NCI-H2029 treated with DMSO at 0.1 percent for 48 hours (cell line): ENCODE data around the gene MAD2L1BP.

Source experiments
- DNase-seq: peaks from one replicate; lab custom pipeline; 2025; lab: John Stamatoyannopoulos, UW

Gene MAD2L1BP

DNA sequence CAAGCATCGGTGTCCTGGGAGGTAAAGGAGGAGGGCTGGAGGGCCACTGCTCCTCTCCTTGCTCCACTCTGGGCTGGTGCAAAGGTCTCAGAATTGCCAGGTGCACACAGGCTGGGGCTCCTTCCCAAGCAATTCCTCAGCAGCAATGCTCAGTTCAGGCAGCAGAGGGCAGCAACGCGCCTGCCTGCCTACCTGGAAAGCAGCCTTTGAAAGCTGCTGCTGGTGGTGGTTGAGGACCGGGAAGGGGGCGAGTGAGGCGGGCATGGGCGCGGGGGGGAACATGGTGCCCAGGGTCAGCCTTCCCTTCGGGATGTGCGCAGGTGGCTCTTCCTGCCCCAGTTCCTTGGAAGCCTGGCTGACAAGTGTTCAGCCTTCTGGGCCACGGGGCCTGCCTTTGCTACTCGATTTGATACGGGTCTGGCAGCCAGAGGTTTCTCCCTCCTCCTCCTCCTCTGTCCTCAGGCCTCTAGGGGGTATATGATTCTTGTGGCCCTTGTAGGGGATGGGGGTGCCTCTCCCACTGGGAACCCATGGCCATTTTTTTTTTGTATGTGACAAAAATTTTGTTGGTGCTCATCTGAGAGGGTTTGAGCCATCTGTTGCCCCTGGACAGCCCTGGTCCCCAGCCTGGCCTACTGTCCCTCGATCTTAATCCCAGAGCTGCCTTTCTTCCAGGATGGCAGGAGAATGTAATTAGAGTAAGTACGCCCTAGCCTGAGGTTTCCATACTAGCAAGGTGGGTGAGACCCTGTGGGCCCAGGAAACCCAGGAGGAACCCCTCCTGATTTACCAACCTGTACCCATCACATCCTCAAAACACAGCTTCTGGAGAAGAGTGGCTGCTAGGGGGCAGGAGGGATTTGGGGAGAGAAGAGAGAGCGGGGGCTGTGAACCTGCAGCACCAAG, 31.9 kb downstream of the MAD2L1BP start:
- peak; percentile 36 for DNase-seq

DNA sequence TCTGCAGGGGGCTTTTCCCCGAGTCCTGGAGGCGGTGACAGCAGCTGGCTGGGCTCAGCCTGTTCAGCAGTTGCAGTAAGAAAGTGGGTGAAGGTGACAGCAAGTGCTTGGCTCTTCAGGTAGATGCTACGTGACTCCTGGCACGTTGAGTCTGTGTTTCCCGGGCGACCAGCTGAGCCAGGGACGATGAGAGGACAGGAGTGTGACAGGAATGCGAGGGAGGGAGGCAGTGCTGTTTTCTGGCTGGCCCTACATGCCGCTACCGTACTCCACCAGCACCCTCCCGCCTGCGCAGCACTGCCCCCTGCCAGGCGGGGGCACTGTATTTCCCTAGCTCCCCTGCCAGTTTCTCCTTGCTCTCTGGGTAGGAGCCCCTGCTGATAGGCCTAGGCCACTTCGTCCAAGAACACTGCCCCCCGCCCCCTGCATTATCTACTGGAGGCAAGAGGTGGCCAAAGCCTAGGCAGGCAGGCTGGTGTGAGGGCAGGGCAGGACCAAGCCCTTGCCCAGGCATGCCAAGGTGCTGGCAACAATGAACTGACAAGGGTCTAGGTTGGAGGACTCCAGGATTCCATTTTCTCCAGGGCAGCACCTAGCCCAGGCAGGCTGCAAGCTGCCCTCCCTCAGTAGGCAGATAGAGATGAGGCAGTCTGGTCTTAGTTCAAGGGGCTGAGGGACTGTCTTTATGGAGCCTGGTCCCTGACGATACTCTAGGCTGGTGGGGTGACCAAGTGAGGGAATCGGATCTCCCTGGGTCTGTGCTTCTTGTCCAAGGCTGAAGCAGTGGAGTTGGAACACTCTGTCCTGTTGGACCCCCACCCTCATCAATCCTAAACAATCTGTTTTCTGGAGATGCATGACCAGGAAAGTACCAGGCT, 32.8 kb downstream of the MAD2L1BP start:
- DNase-seq, result peak; percentile 81

DNA sequence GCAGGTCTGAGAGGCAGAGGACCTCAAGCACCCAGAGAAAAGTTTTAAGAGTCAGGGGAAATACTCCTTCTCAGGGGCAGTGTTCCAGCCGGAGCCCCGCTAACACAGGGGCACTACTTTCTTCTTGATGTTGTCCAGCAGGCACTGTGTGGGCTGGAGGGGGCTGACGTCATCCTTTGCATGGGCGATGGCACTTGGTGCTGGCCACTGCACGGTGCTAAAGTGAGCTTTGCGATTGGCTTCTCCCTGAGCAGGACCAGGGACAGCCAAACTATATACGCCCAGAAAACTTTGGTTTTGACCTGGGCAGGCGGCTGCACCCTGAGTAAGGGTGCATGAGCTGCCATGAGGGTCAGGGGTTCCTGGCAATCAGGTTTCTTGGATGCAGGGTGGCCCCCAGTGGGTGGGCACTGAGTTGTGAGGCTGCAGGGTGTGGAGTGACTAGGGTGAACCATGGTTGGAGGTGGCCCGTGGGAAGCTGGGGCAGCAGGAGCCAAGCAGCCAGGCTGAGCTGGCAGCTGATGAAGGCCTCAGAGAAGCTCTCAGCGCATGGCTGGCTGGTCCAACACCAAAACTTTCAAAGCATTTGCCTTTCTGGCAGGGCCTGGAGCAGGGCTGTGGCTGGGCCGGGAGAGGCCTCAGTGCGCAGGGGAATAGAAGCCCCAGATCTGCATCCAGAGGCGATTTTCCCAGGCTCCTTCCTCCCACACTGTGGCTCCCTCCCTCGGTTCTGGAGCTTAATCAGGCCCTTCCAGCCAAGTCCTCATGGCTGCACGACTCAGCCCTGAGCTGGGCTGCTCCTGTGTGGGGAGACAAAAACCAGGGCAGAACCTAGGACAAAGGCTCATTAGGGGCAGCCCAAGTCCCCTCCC, 33.6 kb downstream of the MAD2L1BP start:
- no peak for DNase-seq

DNA sequence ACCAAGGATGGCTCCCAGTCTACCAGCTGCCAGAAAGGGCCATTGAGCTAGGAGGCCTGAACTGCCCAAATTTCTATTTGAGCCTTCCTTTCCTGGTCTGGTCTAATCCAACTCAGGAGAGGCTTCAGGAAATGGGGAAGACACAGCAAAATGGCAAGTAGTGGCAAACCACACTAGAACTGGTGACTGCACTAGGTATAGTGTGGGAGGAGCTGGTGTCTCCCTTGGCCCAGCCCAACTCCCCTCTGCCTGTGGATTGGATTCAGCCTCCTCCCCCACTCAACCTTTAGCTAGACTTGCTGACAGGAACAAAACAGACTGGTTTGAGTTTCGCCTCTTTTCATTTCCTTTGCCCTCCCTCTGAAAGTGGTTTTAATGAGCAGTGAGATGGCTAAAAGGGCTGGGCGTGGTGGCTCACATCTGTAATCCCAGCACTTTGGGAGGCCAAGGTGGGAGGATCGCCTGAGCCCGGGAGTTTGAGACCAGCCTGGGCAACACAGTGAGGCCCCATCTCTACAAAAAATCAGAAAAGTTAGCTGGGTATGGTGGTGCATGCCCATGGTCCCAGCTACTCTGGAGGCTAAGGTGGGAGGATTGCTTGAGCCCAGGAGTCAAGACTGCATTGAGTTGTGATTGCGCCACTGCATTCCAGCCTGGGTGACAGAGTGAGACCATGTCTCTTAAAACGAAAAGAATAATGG, 34.4 kb downstream of the MAD2L1BP start:
- DNase-seq, result no peak

DNA sequence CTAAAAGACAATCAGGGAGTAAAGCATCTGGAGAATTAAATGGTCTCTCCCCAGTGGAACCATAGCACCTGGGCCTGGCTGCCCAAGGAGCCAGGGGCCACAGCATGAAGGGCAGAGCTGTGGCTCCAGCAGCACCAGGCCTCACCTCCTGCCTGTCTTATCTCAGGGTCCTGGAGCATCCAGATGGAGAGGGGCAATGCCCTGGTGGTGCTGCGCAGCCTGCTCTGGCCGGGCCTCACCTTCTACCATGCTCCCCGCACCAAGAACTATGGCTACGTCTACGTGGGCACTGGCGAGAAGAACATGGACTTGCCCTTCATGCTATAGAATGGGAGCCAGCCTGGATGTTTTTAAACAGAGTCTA, 35.0 kb downstream of the MAD2L1BP start:
- DNase-seq, result no peak

DNA sequence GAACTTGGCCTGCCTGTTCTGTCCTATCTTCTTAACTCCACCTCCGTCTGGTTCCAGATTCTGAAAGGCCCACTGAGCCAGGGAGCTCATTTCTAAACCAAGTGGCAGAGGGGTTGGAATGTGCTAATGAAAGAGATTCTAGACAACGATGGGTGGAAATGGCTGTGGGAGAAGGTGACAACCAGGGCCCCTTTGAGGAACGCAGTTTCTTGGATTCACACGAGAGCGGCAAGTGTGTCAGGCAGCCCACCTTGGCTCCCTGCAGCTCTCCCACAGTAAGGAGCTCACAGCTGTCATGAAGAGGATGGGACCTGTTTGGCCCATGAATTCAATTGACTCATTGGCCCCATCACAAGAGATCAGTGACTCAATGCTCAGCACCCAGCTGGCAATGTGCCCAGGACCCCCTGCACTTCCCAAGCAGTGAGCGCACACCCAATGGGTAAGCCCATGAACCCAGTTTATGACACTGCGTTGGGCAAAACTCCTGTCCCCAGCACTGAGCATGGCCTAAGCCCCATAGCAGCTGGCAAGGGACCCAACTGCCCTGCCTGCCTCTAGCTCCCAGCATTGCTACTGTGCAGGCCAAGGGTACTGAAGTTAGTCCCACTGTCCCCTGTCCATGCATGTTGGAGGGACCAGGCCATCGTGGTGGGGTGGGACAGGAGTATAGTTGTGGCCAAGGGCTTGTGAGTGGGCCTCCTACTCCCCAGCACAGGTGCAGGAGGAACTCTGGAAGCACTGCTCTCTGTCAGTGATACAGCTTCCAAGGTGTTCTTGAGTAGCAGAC, 35.6 kb downstream of the MAD2L1BP start:
- no peak for DNase-seq

DNA sequence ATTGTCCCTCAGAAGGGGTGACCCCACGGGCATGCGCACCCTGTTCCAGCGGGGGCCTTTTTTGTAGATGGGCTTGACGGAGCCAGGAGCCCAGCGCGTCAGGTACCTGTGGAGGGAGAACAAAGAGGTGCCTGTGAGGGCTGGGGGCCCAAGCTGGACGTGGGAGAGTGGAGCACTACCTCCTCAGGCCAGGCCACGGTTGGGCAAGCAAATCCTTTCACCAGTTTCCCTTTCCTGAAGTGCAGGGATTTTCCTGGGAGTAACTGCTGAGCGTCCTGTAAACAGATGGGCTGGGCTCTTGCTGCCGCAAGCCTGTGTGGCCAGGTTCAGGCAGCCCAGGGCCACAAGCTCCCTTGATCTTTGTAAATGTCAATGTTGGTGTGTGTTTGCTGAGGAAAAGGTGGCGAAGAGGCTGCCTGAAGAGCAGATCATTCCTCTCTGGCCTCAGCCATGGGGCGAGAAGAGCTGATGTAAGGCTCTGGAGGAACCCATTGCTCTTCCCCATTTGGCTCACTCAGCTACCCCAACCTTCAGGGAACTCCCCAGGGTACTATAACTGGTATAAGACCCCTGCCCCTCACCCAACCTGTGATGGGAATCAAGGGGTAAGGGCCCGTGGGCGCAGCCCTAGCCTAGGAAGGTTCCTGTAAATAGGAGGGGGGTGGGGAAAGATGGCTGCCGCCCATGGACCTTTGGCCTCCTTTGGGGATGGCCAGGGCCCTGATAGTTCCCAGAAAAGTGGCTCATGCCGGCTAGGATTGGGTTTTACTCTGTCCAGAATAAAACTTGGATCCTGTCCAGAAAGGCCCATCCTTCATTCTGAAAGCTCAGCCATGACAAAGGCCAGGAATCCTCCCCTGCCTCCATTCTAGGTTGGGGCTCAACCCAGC, 36.4 kb downstream of the MAD2L1BP start:
- DNase-seq, result no peak

DNA sequence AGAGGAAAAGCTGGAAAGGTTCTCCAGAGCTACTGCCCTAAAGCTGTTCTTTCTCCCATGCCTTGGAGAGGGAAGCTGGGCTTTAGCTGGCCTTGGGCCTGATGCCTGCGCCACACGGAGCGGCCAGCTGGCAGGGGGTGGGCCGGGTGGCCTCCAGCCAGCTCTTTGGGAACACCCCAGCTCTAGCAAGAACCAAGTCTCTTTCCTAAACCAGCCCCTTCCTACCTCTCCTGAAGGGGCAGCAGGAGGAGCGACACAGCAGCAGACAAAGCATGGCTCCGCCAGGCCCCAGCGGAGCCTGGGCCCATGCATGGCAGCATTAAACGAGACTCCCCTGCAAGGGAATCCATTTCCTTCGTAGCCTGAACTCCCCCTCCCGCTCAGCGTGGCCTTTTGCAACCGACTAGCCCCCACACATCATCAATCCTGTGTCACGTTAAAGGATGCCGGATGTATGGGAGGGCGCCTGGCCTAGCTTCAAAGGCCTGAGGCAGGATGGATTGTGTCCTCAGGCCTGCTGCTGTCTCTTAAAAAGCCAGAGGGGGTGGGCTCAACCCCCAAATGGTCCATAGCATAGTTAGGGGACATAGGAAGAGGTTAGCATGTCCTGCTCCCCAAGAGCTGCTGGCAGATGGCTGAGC, 37.9 kb downstream of the MAD2L1BP start:
- no peak for DNase-seq

DNA sequence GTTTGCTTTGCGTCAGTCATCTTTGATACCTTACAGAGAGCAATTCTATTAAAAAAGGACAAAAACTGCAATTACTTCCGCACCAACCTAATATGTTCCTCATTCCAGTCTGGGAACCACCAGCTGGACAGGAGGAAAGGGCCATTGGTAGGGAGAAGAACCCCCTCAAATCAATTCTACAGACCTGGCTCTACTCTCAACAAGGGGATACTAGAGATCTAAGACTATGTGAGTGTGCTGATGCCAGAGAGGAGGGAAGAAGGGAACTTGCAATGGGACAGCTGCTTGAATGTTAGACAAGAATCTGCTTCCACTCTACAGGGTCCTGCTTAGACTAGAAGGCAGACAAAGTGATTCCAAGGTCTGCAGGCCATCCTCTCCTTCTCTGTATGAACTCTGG, 38.7 kb downstream of the MAD2L1BP start:
- DNase-seq, result no peak

DNA sequence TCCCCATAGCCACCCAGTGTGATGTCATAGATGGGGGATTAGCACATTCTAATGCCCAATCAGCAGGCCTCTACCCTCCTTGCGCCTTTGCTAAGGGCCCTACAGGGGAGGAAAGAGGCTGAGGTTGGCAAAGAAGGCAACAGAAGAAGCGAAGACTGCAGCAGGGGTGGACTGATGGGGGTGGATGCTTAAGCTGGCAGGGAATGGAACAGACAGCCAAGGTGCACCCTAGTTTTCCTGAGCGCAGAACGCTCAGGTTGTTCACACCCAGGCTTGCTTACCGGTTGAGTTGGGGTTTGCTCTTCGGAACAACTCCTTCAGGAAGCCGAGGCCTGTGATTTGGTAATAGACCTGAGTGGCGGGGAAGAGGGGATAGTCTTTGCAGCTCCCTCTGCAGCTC, 39.3 kb downstream of the MAD2L1BP start:
- no peak for DNase-seq

DNA sequence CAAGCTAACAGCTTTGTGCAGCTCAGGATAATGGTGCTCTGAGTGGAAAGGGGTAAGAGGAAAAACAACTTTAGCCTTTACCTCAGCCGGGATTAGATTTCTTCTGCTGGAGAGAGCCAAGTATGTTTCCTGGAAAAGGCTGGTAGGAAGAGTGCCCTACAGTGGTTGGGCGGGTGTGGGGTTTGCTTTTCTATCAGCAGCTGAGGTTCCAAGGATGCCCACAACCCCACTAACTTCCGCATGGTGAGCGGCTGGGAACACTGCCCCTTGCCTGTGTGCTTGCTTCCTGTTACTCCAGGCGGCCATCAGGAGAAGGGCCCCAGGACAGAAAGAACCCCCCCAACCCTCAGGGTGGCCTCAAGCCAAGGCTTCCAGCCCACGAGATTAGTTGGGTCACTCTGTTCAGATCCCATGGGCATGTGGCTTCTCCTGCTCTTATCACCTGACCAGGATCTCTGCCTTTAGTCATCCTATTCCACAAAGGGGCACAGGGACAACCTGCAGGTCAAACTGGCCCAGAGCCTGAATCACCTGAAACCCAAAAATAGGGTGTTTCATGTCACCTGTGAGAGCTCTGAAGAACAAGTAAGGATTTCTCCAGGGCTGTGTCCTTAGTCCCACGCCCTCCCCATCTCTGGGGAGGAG, 41.4 kb downstream of the MAD2L1BP start:
- DNase-seq, result no peak

DNA sequence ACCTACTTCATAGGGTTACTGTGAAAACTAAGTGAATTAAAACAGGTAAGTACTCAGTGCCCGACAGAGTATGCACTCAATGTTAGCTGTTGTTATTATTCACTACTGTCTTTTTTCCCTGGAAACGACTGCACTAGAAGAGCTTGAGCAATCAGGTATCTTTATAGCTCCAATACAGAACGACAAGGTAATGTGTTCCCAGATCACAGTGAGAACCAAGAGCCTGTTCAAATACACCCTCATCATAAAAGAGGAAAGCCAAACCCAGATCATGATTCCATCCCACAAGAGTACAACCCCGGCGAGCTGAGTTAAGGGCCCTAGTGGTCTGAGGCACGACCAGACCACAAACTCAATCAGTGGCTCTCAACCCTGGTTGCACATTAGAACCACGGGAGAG, 42.1 kb downstream of the MAD2L1BP start:
- DNase-seq, result no peak

DNA sequence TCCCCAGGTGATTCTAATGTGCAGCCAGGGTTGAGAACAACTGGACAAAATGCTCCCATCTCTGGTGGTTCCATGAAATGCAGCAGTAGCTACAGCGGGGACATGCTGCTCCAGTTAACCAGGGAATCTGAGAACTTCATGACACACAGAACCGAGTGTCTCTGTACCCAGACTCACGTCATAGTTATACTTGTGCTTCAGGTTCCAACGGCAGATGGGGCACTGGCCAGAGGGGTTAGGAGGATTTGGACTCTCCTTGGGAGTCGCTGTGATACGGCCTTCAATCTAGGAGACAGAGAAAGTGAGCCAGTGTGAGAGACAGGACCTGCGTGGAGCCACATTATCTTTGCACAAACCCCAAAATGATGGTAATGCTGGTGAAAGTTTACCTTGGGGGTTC, 42.7 kb downstream of the MAD2L1BP start:
- no peak for DNase-seq

DNA sequence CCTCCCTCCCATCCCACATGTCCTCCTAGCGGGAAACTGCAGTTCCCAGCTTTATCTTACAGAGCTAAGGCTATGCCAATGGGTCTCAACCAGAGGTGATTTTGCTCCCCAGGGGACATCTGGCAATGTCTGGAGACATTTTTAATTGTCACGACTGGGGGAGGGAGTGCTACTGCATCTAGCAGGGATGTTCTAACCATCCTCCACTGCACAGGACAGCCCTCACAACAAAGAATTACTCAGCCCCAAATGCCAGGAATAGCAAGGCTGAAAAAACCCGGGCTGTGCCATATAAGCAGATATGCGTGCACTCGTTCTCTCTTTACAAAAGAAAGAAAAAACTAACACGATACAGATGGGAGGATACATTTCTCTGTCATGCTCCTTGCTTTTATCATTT, 43.4 kb downstream of the MAD2L1BP start:
- DNase-seq, result no peak

DNA sequence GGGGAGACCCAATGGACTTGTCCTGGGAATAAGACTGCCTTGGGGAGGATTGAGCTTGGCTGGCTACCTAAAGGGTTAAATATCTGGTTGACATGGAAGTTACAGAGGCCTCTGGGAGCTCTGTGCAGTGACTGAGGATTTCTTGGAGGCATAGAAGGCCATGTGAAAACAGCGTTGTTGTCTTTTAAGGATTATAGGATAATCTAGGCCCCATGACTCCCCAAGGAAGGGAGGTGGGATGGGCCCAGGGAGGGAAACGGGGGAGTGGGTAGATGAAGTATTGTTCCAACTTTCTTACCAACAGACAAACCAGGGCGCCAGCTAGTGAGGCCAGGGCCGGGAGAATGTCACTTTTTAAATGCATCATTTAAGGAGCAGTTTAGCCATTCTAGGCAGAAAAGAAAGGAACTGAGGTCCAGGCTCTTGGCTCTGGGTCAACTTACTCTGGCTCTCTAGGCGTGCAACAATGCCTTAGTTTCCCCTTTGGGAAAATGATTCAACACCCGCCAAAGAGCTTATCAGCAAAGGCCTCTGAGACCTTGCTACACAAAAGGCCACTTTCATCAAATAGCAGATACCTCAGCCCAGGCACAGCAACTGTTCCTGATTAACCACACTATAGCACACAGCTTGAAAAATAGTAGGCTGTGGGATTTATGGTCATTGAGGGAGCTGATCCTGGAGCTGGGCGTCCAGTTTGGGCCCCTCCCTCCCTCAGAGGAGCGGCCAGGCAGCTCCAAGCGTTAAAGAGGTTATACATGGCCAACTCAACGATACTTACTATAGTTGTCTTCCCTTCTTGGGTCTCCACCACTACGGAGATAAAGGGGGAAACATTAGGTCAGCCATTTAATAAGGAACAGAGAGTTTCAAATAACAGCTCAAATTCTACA, 44.9 kb downstream of the MAD2L1BP start:
- DNase-seq, result no peak

DNA sequence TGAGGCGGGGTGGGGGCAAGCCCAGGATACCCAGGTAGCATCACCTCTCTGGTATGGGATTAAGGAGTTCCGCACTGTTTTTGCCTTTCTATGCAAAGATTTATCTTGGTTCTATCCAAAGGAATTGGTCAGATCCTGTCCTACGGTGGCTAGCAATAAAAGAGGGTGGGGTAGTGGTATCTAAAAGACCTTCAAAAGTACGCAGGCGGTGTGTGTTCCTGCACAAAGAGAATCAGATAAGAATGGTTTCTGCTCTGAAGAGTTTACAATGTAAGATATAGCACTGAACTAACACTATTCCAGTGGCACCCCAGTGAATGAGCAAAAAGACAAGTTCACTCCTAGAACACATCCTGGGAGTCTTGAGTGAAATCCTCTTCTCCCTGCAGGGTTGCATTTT, 45.7 kb downstream of the MAD2L1BP start:
- no peak for DNase-seq

DNA sequence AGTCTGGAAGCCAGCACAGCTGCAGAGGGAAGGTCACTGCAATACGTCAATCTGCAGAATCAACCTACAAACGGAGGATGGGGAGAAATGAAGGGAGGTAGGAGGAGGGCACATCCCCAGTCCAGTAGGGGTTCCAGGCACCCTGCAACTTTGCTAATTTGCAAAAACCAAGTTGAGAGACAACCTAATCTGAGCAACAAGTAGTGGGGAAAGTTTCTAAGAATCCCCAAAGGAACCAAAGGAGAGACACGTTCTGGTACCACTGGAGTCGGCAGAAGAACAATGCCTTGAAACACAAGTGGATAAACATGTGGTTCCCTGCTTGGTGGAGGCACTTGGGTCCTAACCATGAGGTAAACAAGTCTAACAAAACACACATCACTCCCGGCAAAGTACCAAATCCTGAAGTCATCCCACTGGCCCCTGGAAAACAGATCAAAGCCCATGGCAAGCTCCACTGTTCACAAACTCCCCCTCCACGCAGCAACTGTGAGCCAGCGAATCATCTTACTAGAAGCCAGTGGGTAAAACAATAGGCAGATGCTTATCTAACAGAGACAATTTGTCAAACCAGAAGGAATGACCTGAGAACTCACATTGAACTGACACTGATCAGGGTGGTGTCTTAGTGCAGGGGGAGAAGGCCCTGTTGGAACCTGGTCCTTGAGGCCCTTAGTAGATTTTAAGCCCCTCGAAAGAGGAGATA, 47.2 kb downstream of the MAD2L1BP start:
- no peak for DNase-seq
